T-helper 17 cell (primary cell): ENCODE data around the gene WNT9B. TPM values are rescaled to one million over a fixed set of nuclear protein-coding genes. Genes with fewer than 3 reads are reported as not detected.

Source experiments
- ATAC-seq: fragments of 150-1000 bp; cut with Tn5 transposase; 2 replicates; pipeline ENCODE4 v1.10.0; 2021; ENCODE audit warnings: mild to moderate bottlenecking, moderate library complexity
- DNase-seq, 3 donors: peaks; one replicate each; pipeline versions ENCODE4 v3.0.0 to v3.0.0-alpha.2; 2020 to 2021
- H3K9me3 ChIP-seq: one replicate; pipeline ENCODE4 v1.7.0; 2013; ENCODE audit warnings: low read length, mild to moderate bottlenecking; ENCODE audit not compliant: control insufficient read depth, poor library complexity, severe bottlenecking
- H3K27ac Mint-ChIP-seq: one replicate; pipeline ENCODE4 v1.8.0; 2022; ENCODE audit warnings: mild to moderate bottlenecking, moderate library complexity, mixed read lengths
- H3K27me3 Mint-ChIP-seq: one replicate; pipeline ENCODE4 v1.8.0; 2022; ENCODE audit warnings: mixed read lengths
- H3K36me3 Mint-ChIP-seq: one replicate; pipeline ENCODE4 v1.8.0; 2022; ENCODE audit warnings: low read depth, mixed read lengths
- H3K4me1 Mint-ChIP-seq: one replicate; pipeline ENCODE4 v1.8.0; 2022; ENCODE audit warnings: mild to moderate bottlenecking, mixed read lengths
- H3K4me3 Mint-ChIP-seq: one replicate; pipeline ENCODE4 v1.8.0; 2022; ENCODE audit warnings: mild to moderate bottlenecking, moderate library complexity, mixed read lengths
- total RNA-seq, 4 donors: library from RNA in 2 of 4; stranded (reverse) in 2 of 4; gene quantifications; one replicate each; pipeline ENCODE4 v1.2.3 and lab custom pipeline; 2022 to 2026

Gene WNT9B, protein sequence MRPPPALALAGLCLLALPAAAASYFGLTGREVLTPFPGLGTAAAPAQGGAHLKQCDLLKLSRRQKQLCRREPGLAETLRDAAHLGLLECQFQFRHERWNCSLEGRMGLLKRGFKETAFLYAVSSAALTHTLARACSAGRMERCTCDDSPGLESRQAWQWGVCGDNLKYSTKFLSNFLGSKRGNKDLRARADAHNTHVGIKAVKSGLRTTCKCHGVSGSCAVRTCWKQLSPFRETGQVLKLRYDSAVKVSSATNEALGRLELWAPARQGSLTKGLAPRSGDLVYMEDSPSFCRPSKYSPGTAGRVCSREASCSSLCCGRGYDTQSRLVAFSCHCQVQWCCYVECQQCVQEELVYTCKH
- total RNA-seq (not detected), total RNA-seq (lab: John Stamatoyannopoulos, UW) (0 reads per million in 2 donors)

DNA sequence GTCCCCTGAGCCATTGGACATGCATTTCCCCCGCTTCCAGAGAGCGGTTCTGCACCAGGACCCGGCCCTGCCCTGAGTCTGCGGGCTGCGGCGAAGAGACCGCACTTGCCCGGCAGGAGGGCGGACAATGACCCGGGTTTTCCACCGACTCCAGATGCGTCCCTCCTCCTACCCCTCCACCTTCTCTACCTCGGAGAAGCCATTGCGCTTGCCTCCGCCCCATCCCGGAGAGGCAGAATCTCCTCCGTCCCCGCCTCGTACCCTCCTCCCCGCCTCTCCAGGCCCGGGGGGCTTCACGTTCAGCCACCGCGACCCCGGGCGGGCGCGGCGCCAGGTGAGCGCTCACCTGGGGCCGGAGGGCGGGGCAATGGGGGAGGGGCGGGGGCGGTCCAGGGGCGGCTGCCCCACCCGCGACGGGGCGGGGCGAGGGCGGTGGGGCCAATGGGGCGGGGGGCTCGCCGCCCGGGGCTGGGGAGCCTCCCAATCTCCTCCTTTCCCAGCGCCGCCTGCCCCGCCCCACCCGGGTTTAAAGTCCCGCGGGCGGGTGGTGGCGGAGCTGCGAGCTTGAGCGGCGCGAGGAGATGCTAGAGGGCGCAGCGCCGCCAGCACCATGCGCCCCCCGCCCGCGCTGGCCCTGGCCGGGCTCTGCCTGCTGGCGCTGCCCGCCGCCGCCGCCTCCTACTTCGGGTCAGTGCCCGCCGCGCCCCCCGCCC, at the start of gene WNT9B:
WNT9B (plus strand) TSS at position 555 of the 713 bp plus-strand sequence; CDS start at position 611, 56 bp downstream.
- no peaks in the 10 kb centered on the region for H3K9me3 ChIP-seq
- H3K27ac Mint-ChIP-seq = no peak within 1 kb of the TSS
- H3K36me3 Mint-ChIP-seq = peaks cover 10% of the 10 kb centered on the region
- peaks cover 14% of the 10 kb centered on the region for H3K4me1 Mint-ChIP-seq
- peak within 1 kb of the TSS; percentile 84 for H3K4me3 Mint-ChIP-seq
- DNase-seq (no peak), ATAC-seq (peak; percentile 60)
- peaks cover 87% of the 10 kb centered on the region for H3K27me3 Mint-ChIP-seq

DNA sequence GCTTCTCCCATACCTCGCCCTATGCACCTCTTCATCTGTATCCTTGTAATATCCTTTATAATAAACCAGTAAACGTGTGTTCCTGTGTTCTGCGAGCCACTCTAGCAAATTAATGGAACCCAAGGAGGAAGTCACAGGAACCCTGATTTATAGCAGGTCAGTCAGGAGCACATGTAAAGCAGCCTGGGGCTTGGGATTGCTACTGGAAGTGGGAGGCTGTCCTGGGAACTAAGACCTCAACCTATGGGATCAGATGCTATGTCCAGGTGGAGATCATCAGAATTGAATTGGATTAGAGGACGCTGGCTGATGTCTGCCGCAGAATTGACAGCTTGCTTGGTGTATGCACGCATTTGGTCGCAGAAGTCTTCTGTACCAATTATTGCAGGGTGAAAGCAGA, 48.6 kb upstream of the WNT9B start:
- no peaks in the 10 kb centered on the region for H3K9me3 ChIP-seq
- no peak for ATAC-seq
- DNase-seq = no peak
- H3K27ac Mint-ChIP-seq = no peak overlapping the region
- no peaks in the 10 kb centered on the region for H3K4me1 Mint-ChIP-seq
- H3K27me3 Mint-ChIP-seq = peaks cover 11% of the 10 kb centered on the region
- H3K4me3 Mint-ChIP-seq = no peak overlapping the region
- H3K36me3 Mint-ChIP-seq = no peaks in the 10 kb centered on the region

DNA sequence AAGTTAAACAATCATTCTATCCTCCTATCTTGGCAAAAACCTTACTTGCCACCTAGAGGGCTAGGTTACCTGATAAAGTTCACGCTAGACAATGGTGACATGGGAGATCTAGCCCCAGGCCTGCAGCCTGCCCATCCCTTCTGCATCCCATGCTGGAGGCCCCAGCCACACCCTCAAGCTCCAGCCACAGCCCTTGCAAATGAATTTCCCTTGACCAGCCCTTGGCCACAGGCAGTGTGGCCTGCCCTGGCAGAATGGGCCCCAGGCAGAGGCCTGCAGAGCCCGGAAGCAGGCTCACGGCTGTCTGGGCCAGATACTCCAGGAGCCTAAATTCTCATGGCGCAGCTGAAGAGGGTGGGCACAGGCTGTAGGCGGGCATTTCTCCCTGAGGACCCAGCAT, 47.8 kb upstream of the WNT9B start:
- DNase-seq (no peak), ATAC-seq (no peak)
- Mint-ChIP-seq H3K4me3 (no peak overlapping the region), H3K36me3 (no peaks in the 10 kb centered on the region), H3K27me3 (peaks cover 15% of the 10 kb centered on the region), H3K27ac (no peak overlapping the region), H3K4me1 (no peaks in the 10 kb centered on the region)
- no peaks in the 10 kb centered on the region for H3K9me3 ChIP-seq

DNA sequence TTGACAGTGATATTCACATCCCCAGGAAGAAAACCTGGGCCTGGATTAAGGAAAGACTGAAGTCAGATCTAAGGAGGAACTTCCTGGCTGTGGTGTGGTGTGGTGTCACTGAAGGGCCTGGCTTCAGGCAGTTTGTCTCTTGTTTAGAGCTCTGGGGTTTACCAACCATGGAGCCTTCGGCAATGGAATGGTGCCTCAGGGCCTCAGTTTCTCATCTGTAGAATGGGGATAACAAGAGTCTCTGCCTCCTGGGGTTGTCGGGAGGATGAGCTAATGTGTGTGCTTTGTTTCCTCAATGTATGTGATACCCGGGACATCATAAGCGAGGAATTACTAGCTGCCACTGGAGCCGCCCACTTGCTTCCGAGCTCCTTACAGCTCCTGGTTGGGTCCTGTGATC, 45.6 kb upstream of the WNT9B start:
- peaks cover 2% of the 10 kb centered on the region for H3K36me3 Mint-ChIP-seq
- no peak overlapping the region for H3K4me3 Mint-ChIP-seq
- no peak for ATAC-seq
- H3K27me3 Mint-ChIP-seq = peaks cover 26% of the 10 kb centered on the region
- DNase-seq = no peak
- H3K27ac Mint-ChIP-seq = no peak overlapping the region
- H3K9me3 ChIP-seq = no peaks in the 10 kb centered on the region
- no peaks in the 10 kb centered on the region for H3K4me1 Mint-ChIP-seq

GRCh38 chr17:46809110-46809571, 42.2 kb upstream of the WNT9B start:
- no peak for DNase-seq
- Mint-ChIP-seq H3K4me3 (no peak overlapping the region), H3K27me3 (peaks cover 54% of the 10 kb centered on the region), H3K27ac (no peak overlapping the region), H3K36me3 (peaks cover 2% of the 10 kb centered on the region), H3K4me1 (no peaks in the 10 kb centered on the region)
- no peaks in the 10 kb centered on the region for H3K9me3 ChIP-seq
- ATAC-seq = no peak

DNA sequence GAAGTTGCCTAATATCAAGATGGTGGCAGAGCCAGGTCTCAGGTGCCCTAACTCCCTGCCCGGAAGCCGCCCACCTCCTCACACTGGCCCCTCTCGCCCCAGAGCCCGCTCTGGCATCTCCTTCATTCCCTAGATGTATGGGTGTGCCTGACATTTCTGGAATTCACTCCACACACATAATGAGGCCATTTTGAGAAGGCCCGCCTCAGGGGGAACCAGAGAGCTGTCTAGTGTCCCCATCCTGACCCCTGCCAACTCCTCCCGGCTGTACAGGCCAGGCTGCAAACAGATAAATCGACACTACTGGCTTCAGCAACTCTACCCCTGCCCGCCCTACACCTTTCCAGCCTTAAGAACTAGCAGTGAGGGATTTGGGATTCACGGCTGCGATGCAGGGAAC, 40.5 kb upstream of the WNT9B start:
- no peaks in the 10 kb centered on the region for H3K9me3 ChIP-seq
- H3K4me1 Mint-ChIP-seq = no peaks in the 10 kb centered on the region
- H3K4me3 Mint-ChIP-seq = no peak overlapping the region
- peaks cover 2% of the 10 kb centered on the region for H3K36me3 Mint-ChIP-seq
- peaks cover 65% of the 10 kb centered on the region for H3K27me3 Mint-ChIP-seq
- DNase-seq (no peak), ATAC-seq (no peak)
- no peak overlapping the region for H3K27ac Mint-ChIP-seq

DNA sequence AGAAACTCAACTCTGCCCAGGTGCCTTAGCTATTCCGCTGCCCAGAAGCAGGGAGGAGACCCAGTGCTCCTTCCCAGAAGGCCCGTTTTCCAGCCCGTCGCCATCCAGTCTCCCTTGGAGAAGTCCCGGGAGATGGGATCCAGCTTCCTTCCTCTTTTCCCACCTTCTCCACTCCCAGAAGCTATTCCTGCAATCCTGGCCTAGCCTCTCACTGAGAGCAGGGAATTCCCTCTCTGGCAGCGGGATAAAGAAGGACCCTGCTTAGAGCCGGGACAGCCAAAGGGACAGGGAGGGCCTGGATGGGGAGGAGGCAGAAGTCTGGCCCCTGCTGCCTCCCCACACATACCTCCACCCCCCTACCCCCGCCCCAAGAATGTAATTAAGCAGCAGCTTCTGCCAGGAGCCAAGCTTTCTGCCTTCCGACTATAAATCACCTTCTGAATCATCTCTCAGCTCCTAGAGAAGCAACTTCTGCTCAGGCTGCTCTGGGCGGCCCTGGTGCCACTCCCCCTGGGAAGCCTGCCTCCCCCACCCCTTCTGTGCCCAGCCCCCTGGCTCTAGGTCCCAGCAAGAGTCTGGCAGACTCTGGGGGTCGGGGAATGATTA, 39.3 kb upstream of the WNT9B start:
- H3K4me3 Mint-ChIP-seq = no peak overlapping the region
- peaks cover 6% of the 10 kb centered on the region for H3K36me3 Mint-ChIP-seq
- no peaks in the 10 kb centered on the region for H3K9me3 ChIP-seq
- DNase-seq = no peak
- peaks cover 6% of the 10 kb centered on the region for H3K4me1 Mint-ChIP-seq
- ATAC-seq = no peak
- no peak overlapping the region for H3K27ac Mint-ChIP-seq
- peaks cover 72% of the 10 kb centered on the region for H3K27me3 Mint-ChIP-seq

- peaks cover 7% of the 10 kb centered on the region for H3K36me3 Mint-ChIP-seq
- H3K4me3 Mint-ChIP-seq = no peak overlapping the region
- ATAC-seq (no peak), DNase-seq (no peak)
- H3K27me3 Mint-ChIP-seq = peaks cover 74% of the 10 kb centered on the region
- no peak overlapping the region for H3K27ac Mint-ChIP-seq
- peaks cover 9% of the 10 kb centered on the region for H3K4me1 Mint-ChIP-seq
- no peaks in the 10 kb centered on the region for H3K9me3 ChIP-seq
These were observed 38.6 kb upstream of the WNT9B start for GRCh38 chr17:46812624-46813318.

GRCh38 chr17:46813920-46814319, 37.5 kb upstream of the WNT9B start:
- DNase-seq (no peak), ATAC-seq (no peak)
- Mint-ChIP-seq H3K27ac (no peak overlapping the region), H3K4me1 (peaks cover 16% of the 10 kb centered on the region), H3K27me3 (peaks cover 71% of the 10 kb centered on the region), H3K4me3 (no peak overlapping the region), H3K36me3 (peaks cover 5% of the 10 kb centered on the region)
- H3K9me3 ChIP-seq = no peaks in the 10 kb centered on the region

DNA sequence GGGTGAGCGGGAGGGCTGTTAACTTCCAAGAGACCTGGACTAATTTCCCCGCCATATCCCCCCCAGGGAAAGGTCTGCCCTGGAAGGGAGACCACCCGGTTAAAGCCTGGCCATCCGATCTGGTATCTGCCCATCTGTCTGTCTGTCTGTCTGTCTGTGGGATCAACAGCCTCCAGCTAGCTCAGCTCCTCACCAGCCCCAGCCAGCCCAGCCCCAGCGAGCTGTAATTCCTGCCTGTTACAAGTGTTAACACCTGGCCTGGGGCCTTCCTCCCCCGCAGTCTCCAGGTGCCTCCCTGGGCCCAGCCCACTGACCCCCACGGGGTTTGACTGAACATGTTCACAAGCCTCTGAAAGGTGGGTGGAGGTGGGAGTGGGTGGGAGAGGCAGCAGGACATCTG, 36.9 kb upstream of the WNT9B start:
- H3K36me3 Mint-ChIP-seq = peaks cover 5% of the 10 kb centered on the region
- peaks cover 16% of the 10 kb centered on the region for H3K4me1 Mint-ChIP-seq
- DNase-seq (no peak), ATAC-seq (no peak)
- peaks cover 73% of the 10 kb centered on the region for H3K27me3 Mint-ChIP-seq
- H3K9me3 ChIP-seq = no peaks in the 10 kb centered on the region
- no peak overlapping the region for H3K27ac Mint-ChIP-seq
- H3K4me3 Mint-ChIP-seq = no peak overlapping the region

DNA sequence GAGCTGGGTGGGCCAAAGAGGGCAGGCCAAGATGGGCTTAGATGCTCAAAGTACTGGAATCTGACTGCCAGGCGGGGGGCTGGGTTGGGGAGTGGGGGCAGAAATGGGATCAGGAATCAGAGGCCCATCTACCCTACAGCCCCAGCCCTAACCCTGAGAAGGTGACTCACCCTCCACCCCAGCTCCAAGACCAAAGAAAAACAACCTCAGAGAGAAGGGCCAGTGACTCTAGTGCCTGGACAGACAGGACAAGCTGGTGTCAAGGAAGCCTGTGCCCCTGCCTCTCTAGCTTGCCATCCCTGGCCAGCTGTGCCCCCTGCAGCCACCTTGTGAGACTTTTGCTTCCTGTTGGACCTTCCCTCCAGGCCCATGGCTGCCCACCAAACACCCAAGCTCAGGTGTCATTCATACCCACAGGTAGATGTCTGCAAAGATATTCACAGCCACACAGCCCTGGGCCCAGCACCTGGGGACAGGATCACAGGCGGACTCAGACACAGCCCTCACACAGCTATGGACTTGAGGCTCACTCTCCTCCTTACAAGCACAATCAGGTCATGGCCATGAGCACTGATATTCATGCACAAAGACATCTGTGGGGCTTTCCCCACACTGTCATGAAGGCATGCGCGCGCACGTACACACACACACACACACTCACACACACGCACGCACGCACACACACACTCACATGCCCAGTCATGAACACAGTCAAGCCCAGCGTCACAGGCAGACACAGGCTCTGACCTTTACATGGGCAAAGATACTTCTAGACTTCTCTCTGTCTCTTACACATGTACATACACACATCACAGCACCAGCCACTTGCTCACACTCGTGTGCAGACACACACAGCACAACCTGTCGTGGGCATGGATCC, 35.7 kb upstream of the WNT9B start:
- ATAC-seq (no peak), DNase-seq (no peak)
- Mint-ChIP-seq H3K4me1 (peaks cover 17% of the 10 kb centered on the region), H3K27ac (no peak overlapping the region), H3K36me3 (peaks cover 5% of the 10 kb centered on the region), H3K4me3 (no peak overlapping the region), H3K27me3 (peaks cover 78% of the 10 kb centered on the region)
- no peaks in the 10 kb centered on the region for H3K9me3 ChIP-seq

- no peak for ATAC-seq
- H3K4me3 Mint-ChIP-seq = peak overlapping the region; percentile 87
- H3K4me1 Mint-ChIP-seq = peaks cover 24% of the 10 kb centered on the region
- H3K27me3 Mint-ChIP-seq = peaks cover 84% of the 10 kb centered on the region
- DNase-seq = no peak
- H3K9me3 ChIP-seq = no peaks in the 10 kb centered on the region
- H3K36me3 Mint-ChIP-seq = peaks cover 5% of the 10 kb centered on the region
- H3K27ac Mint-ChIP-seq = no peak overlapping the region
These were observed 34.1 kb upstream of the WNT9B start for GRCh38 chr17:46817151-46817900.
